ENCODE results near the gene HIGD1B. TPM values are rescaled to one million over a fixed set of nuclear protein-coding genes. Genes with fewer than 3 reads are reported as not detected.

Gene HIGD1B
- total RNA-seq, 1 donor from 2014 or later, result not detected

- H3K4me2 ChIP-seq (ENCODE audit: low read length), result no peak overlapping the region
- peaks cover 35% of the 10 kb centered on the region for H3K79me2 ChIP-seq (ENCODE audit: insufficient read depth, low read length)
- H2AFZ ChIP-seq (ENCODE audit: low read depth, low read length), result no peak overlapping the region
- H4K20me1 ChIP-seq (ENCODE audit: insufficient read depth, low read length), result peaks cover 17% of the 10 kb centered on the region
- H3K9me3 Mint-ChIP-seq (ENCODE audit: unreplicated experiment), result no peaks in the 10 kb centered on the region
- no peaks in the 10 kb centered on the region for H3K27me3 ChIP-seq (ENCODE audit: insufficient read depth, low read length)
- TF ChIP-seq CTCF (IDR thresholded peaks at IDR 0.05; ENCODE audit: insufficient read depth, low read depth, low read length), result no peak
- no peak for TF ChIP-seq EZH2 (IDR thresholded peaks at IDR 0.05; ENCODE audit: insufficient read depth, low read length)
- H3K27ac Mint-ChIP-seq (ENCODE audit: unreplicated experiment), result no peak overlapping the region
- H3K4me1 ChIP-seq (ENCODE audit: insufficient read depth, low read length), result peaks cover 6% of the 10 kb centered on the region
- no peak overlapping the region for H3K9ac ChIP-seq (ENCODE audit: low read length)
- H3K36me3 ChIP-seq (ENCODE audit: insufficient read depth, low read length), result no peaks in the 10 kb centered on the region
- no peak overlapping the region for H3K27ac ChIP-seq (ENCODE audit: low read depth, low read length)
- no peaks in the 10 kb centered on the region for H3K36me3 Mint-ChIP-seq (ENCODE audit: low read depth, unreplicated experiment)
- DNase-seq (ENCODE audit: low read depth), result no peak
- no peaks in the 10 kb centered on the region for H3K9me3 ChIP-seq (ENCODE audit: insufficient read depth, low read depth, low read length)
- peaks cover 7% of the 10 kb centered on the region for H3K4me1 Mint-ChIP-seq (ENCODE audit: low read depth, unreplicated experiment)
- H3K4me3 Mint-ChIP-seq (ENCODE audit: unreplicated experiment), result peak overlapping the region; percentile 50
- no peak for FAIRE-seq
- H3K4me3 ChIP-seq (ENCODE audit: insufficient read depth, low read depth, low read length), result no peak overlapping the region
- H3K27me3 Mint-ChIP-seq (ENCODE audit: low read depth, unreplicated experiment), result peaks cover 3% of the 10 kb centered on the region
Measured at GRCh38 chr17:44831371-44831770, 16.3 kb upstream of the HIGD1B start.

- H3K4me1 Mint-ChIP-seq (ENCODE audit: low read depth, unreplicated experiment), result peaks cover 7% of the 10 kb centered on the region
Measured at GRCh38 chr17:44832805-44833204, 14.9 kb upstream of the HIGD1B start.

More at GRCh38 chr17:44832805-44833204, 14.9 kb upstream of the HIGD1B start:
- H3K9me3 ChIP-seq (ENCODE audit: insufficient read depth, low read depth, low read length), result no peaks in the 10 kb centered on the region
- H3K4me1 ChIP-seq (ENCODE audit: insufficient read depth, low read length), result no peaks in the 10 kb centered on the region
- Mint-ChIP-seq H3K4me3 (ENCODE audit: unreplicated experiment) (no peak overlapping the region), H3K36me3 (ENCODE audit: low read depth, unreplicated experiment) (no peaks in the 10 kb centered on the region), H3K27me3 (ENCODE audit: low read depth, unreplicated experiment) (peaks cover 3% of the 10 kb centered on the region), H3K9me3 (ENCODE audit: unreplicated experiment) (no peaks in the 10 kb centered on the region), H3K27ac (ENCODE audit: unreplicated experiment) (no peak overlapping the region)
- no peaks in the 10 kb centered on the region for H3K36me3 ChIP-seq (ENCODE audit: insufficient read depth, low read length)
- H2AFZ ChIP-seq (ENCODE audit: low read depth, low read length), result no peak overlapping the region
- H3K79me2 ChIP-seq (ENCODE audit: insufficient read depth, low read length), result peaks cover 20% of the 10 kb centered on the region
- H3K4me3 ChIP-seq (ENCODE audit: insufficient read depth, low read depth, low read length), result no peak overlapping the region
- TF ChIP-seq EZH2 (IDR thresholded peaks at IDR 0.05; ENCODE audit: insufficient read depth, low read length), result no peak
- no peak for TF ChIP-seq CTCF (IDR thresholded peaks at IDR 0.05; ENCODE audit: insufficient read depth, low read depth, low read length)
- no peak overlapping the region for H3K4me2 ChIP-seq (ENCODE audit: low read length)
- no peak overlapping the region for H3K9ac ChIP-seq (ENCODE audit: low read length)
- DNase-seq (ENCODE audit: low read depth), result no peak
- no peaks in the 10 kb centered on the region for H3K27me3 ChIP-seq (ENCODE audit: insufficient read depth, low read length)
- no peak overlapping the region for H3K27ac ChIP-seq (ENCODE audit: low read depth, low read length)
- FAIRE-seq, result no peak
- H4K20me1 ChIP-seq (ENCODE audit: insufficient read depth, low read length), result peaks cover 6% of the 10 kb centered on the region

Data from astrocyte (in vitro differentiated cells and primary cell).